WI38 (cell line): ENCODE data around the gene RAB44.

Experiments
- H3K4me3 ChIP-seq: 2 replicates; pipeline ENCODE4 v1.5.1; 2011; ENCODE audit warnings: low read depth, mild to moderate bottlenecking, control low read depth, low read length
- TF ChIP-seq, protein P1 (sequence below): IDR thresholded peaks from 2 replicates; pipeline ENCODE4 v1.5.1; 2012; ENCODE audit warnings: low read depth, mild to moderate bottlenecking, control low read depth, low read length

Gene RAB44

GRCh38 chr6:36691612-36692011, 6.0 kb upstream of the RAB44 start:
- H3K4me3 ChIP-seq, result no peak overlapping the region
- TF ChIP-seq, protein P1, sequence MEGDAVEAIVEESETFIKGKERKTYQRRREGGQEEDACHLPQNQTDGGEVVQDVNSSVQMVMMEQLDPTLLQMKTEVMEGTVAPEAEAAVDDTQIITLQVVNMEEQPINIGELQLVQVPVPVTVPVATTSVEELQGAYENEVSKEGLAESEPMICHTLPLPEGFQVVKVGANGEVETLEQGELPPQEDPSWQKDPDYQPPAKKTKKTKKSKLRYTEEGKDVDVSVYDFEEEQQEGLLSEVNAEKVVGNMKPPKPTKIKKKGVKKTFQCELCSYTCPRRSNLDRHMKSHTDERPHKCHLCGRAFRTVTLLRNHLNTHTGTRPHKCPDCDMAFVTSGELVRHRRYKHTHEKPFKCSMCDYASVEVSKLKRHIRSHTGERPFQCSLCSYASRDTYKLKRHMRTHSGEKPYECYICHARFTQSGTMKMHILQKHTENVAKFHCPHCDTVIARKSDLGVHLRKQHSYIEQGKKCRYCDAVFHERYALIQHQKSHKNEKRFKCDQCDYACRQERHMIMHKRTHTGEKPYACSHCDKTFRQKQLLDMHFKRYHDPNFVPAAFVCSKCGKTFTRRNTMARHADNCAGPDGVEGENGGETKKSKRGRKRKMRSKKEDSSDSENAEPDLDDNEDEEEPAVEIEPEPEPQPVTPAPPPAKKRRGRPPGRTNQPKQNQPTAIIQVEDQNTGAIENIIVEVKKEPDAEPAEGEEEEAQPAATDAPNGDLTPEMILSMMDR, result no peak

DNA sequence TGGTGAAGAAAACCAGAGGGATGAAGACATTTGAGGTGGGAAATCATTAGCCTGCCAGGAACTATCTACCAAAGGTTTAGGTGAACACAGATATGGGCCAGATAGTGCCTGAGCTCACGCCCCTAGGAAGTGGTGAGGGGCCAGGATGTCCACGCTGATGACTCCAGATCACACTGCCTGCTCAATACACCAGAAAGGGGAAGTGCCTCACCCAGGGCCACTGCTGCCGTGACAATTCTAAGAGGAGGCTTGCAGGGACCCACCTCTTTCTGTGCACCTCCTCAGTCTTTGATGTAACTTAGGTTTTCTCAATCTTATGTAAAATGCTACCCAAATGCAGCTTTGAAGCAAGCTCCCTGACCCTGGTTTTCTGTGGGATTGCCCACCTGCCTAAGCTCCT, 5.4 kb upstream of the RAB44 start:
- TF ChIP-seq, protein P1, result no peak
- no peak overlapping the region for H3K4me3 ChIP-seq

DNA sequence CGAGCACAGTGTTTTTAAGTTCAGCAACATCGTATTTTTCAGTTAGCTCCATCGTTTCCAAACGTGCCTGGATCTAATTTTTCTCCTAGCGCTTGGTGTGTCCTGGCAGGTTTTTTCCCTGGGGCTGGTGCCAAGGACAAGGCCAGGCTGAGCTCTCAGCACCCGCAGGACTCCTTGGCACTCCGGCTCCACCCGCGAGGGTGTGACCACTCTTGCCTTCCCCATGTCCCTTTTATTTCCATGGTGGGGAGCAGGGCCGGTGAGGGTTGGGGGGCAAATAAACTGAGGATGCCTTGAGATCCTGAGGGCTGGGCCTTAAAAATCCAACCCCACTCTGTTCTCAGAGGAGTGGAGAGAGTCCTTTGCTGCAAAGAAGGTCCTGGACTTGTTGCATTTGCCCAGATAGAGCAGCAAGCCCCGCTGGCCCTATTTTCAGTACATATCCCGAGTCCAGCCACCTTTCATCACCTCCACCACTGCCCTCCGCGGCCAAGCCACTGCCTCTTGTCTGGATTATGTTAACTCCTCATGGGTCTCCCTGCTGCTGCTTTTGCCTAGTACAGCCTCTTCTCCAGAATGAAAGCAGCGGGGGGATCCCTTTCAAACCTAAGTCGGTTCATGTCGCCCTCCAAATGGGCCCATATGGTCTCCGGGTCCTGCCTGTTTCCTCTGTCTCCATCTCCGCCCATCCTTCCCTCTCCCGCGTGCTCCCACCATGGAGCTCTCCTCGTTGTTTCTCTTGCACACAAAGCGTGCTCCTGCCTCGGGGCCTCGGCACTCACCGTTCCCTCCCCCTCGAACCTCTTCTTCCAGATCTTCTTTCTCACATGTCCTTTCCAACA, 4.5 kb upstream of the RAB44 start:
- TF ChIP-seq, protein P1, result no peak
- H3K4me3 ChIP-seq, result no peak overlapping the region

DNA sequence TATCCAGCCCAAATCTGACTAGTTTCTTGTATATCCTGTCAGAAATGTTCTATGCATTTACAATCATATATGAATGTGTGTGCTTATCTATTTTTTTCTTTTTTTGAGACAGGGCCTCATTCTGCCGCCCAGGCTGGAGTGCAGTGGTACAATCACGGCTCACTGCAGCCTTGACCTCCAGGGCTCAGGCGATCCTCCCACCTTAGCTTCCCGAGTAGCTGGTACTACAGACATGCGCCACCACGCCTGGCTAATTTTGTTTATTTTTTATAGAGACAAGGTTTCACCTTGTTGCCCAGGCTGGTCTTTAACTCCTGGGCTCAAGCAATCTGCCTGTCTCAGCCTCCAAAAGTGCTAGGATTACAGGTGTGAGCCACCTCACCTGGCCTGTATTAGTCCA, 3.0 kb upstream of the RAB44 start:
- TF ChIP-seq, protein P1, result no peak

GRCh38 chr6:36695414-36695813, 2.2 kb upstream of the RAB44 start:
- TF ChIP-seq, protein P1, result no peak
- no peak overlapping the region for H3K4me3 ChIP-seq

More for the DNA sequence above, 3.0 kb upstream of the RAB44 start:
- H3K4me3 ChIP-seq, result no peak overlapping the region

GRCh38 chr6:36698196-36698595, 570 bp downstream of the RAB44 start:
- TF ChIP-seq, protein P1, result no peak
- H3K4me3 ChIP-seq, result no peak overlapping the region

GRCh38 chr6:36698871-36699271, 1.2 kb downstream of the RAB44 start:
- TF ChIP-seq, protein P1, result no peak
- H3K4me3 ChIP-seq, result no peak overlapping the region
